Measurements from ENCODE around the gene CA5B. TPM values are rescaled to one million over a fixed set of nuclear protein-coding genes. Genes with fewer than 3 reads are reported as not detected.

Gene CA5B
- total and polyA plus RNA-seq, 10 of the 15 experiments (the other 5 are each of a cell fraction or from before 2014, with no cell fraction given) = 1.2 to 6.0 (median 3.2) TPM

GRCh38 chrX:15816438-15816809 lies 78.4 kb downstream of the CA5B start:
- RAD21 ChIA-PET (ENCODE audit: unreplicated experiment) = interaction anchor here (0.5 to 1.7 kb wide), 11 partner anchors 30 to 395 kb away, joined by 3 to 11 read pairs (median 3); partner anchors contain the start of gene AP1S2
- H3K4me3 ChIP-seq = no peak overlapping the region
- no peak overlapping the region for H3K27ac ChIP-seq (ENCODE audit: control insufficient read depth, insufficient read depth)
- FAIRE-seq = no peak
- POLR2A ChIA-PET = interaction anchor here (0.5 kb wide), 1 partner anchor 20 kb away, joined by 7 read pairs; no protein-coding TSS in a partner anchor
- H3K36me3 ChIP-seq (ENCODE audit: control insufficient read depth in 2 of 2, insufficient read depth in 2 of 2, low read length in 1 of 2) = peaks cover 14 to 34% of the 10 kb centered on the region in 2 experiments
- H3K79me2 ChIP-seq (ENCODE audit: control insufficient read depth, insufficient read depth, low read length) = no peaks in the 10 kb centered on the region
- no peaks in the 10 kb centered on the region for H4K20me1 ChIP-seq (ENCODE audit: control insufficient read depth, insufficient read depth)
- peak; percentile 19; the same call in 2 of the 3 replicates for ATAC-seq
- no peak for DNase-seq (ENCODE audit: low read depth, low spot score)
- peaks cover 6% of the 10 kb centered on the region; the same call in 1 of the 2 replicates for H3K4me1 ChIP-seq (ENCODE audit: control insufficient read depth, insufficient read depth, low read length)
- H3K9ac ChIP-seq (ENCODE audit: control insufficient read depth, insufficient read depth, low read length) = no peak overlapping the region
- no TSS peak for BruUV-seq (replicated peaks)
- intact Hi-C loops (cut with micrococcal nuclease; ENCODE audit: unreplicated experiment) (loop anchor here (1.0 to 5.0 kb wide), 2 partner anchors 157 to 396 kb away; no protein-coding TSS in a partner anchor), in situ Hi-C loops (cut with MboI) (no loop called here)
- H3K27me3 ChIP-seq (replicated peaks in 1 of 2; ENCODE audit: control insufficient read depth in 2 of 2, insufficient read depth in 2 of 2, low read length in 1 of 2) = no peaks in the 10 kb centered on the region
- WGBS (ENCODE audit: insufficient coverage, insufficient replicate concordance, low lambda C conversion rate, missing lambda C conversion rate) = 100% methylated on average over 1 of the region's 1 CpG
- no peak overlapping the region for H2AFZ ChIP-seq (ENCODE audit: control insufficient read depth, low read depth, low read length)
- no peak overlapping the region for H3K4me2 ChIP-seq (ENCODE audit: control insufficient read depth, insufficient read depth)
- CTCF ChIA-PET = interaction anchor here (1.0 to 2.2 kb wide), 11 partner anchors 9 to 629 kb away, joined by 3 to 13 read pairs (median 4); no protein-coding TSS in a partner anchor
- no peak for TF ChIP-seq MLLT1 (IDR thresholded peaks at IDR 0.05)
- TF ChIP-seq PKNOX1 (IDR thresholded peaks at IDR 0.05) = no peak
- TF ChIP-seq EGR1 (IDR thresholded peaks at IDR 0.05; ENCODE audit: borderline replicate concordance in 1 of 2, low read depth in 2 of 2, low read length in 2 of 2) = no peak
- no peak for TF ChIP-seq CHD4 (IDR thresholded peaks at IDR 0.05)
- no peak for TF ChIP-seq BCL11A (IDR thresholded peaks at IDR 0.05; ENCODE audit: low read depth, low read length)
- TF ChIP-seq USF2 (IDR thresholded peaks at IDR 0.05; ENCODE audit: borderline replicate concordance, low read depth, low read length) = no peak
- TF ChIP-seq PAX5 (IDR thresholded peaks at IDR 0.05; ENCODE audit: borderline replicate concordance, low read depth, low read length) = no peak
- TF ChIP-seq CTCF (IDR thresholded peaks at IDR 0.05 in 2 of 3, conservative IDR thresholded peaks at IDR 0.05 in 1 of 3; ENCODE audit: control insufficient read depth in 2 of 3, extremely low read depth in 1 of 3, insufficient read depth in 1 of 3, low read depth in 3 of 3, low read length in 3 of 3) = no peak
- no peak for TF ChIP-seq IRF3 (IDR thresholded peaks at IDR 0.05)
- TF ChIP-seq RCOR1 (conservative IDR thresholded peaks at IDR 0.05; ENCODE audit: low read depth, low read length) = no peak
- no peaks in the 10 kb centered on the region for H3K9me3 ChIP-seq (replicated peaks; ENCODE audit: control insufficient read depth, insufficient read depth, low read length)
- SMC1A ChIA-PET (ENCODE audit: uncharacterized antibody, unreplicated experiment) = interaction anchor here (0.7 to 3.0 kb wide), 10 partner anchors 9 to 158 kb away, joined by 3 to 12 read pairs (median 3); no protein-coding TSS in a partner anchor

Data from GM12878 (cell line).